ENCODE measurements around the gene EPGN.

EPGN gene

GRCh38 chr4:74325886-74326285 lies 17.6 kb downstream of the EPGN start:
- DNase-seq (ENCODE audit: low spot score) = no peak
- in situ Hi-C loops (cut with MboI; ENCODE audit: low sequenced_read_pairs, unreplicated experiment) = no loop called here
- no peak for TF ChIP-seq CTCF (IDR thresholded peaks at IDR 0.05; ENCODE audit: borderline replicate concordance, control extremely low read depth, extremely low read depth, insufficient read depth, missing control alignments)

GRCh38 chr4:74327762-74328161 lies 19.5 kb downstream of the EPGN start:
- in situ Hi-C loops (cut with MboI; ENCODE audit: low sequenced_read_pairs, unreplicated experiment) = no loop called here
- no peak for TF ChIP-seq CTCF (IDR thresholded peaks at IDR 0.05; ENCODE audit: borderline replicate concordance, control extremely low read depth, extremely low read depth, insufficient read depth, missing control alignments)
- no peak for DNase-seq (ENCODE audit: low spot score)

- DNase-seq (ENCODE audit: low spot score) = no peak
- TF ChIP-seq CTCF (IDR thresholded peaks at IDR 0.05; ENCODE audit: borderline replicate concordance, control extremely low read depth, extremely low read depth, insufficient read depth, missing control alignments) = no peak
- in situ Hi-C loops (cut with MboI; ENCODE audit: low sequenced_read_pairs, unreplicated experiment) = no loop called here
Observed at GRCh38 chr4:74328501-74328900, 20.2 kb downstream of the EPGN start.

GRCh38 chr4:74329307-74329706 lies 21.0 kb downstream of the EPGN start:
- TF ChIP-seq CTCF (IDR thresholded peaks at IDR 0.05; ENCODE audit: borderline replicate concordance, control extremely low read depth, extremely low read depth, insufficient read depth, missing control alignments) = no peak
- DNase-seq (ENCODE audit: low spot score) = no peak
- in situ Hi-C loops (cut with MboI; ENCODE audit: low sequenced_read_pairs, unreplicated experiment) = no loop called here

GRCh38 chr4:74330295-74330750 lies 22.1 kb downstream of the EPGN start:
- in situ Hi-C loops (cut with MboI; ENCODE audit: low sequenced_read_pairs, unreplicated experiment) = no loop called here
- no peak for TF ChIP-seq CTCF (IDR thresholded peaks at IDR 0.05; ENCODE audit: borderline replicate concordance, control extremely low read depth, extremely low read depth, insufficient read depth, missing control alignments)
- no peak for DNase-seq (ENCODE audit: low spot score)

GRCh38 chr4:74331252-74331651 lies 23.0 kb downstream of the EPGN start:
- TF ChIP-seq CTCF (IDR thresholded peaks at IDR 0.05; ENCODE audit: borderline replicate concordance, control extremely low read depth, extremely low read depth, insufficient read depth, missing control alignments) = no peak
- in situ Hi-C loops (cut with MboI; ENCODE audit: low sequenced_read_pairs, unreplicated experiment) = no loop called here
- DNase-seq (ENCODE audit: low spot score) = no peak

- DNase-seq (ENCODE audit: low spot score) = no peak
Observed at GRCh38 chr4:74331944-74332343, 23.7 kb downstream of the EPGN start.

More at GRCh38 chr4:74331944-74332343, 23.7 kb downstream of the EPGN start:
- TF ChIP-seq CTCF (IDR thresholded peaks at IDR 0.05; ENCODE audit: borderline replicate concordance, control extremely low read depth, extremely low read depth, insufficient read depth, missing control alignments) = no peak
- in situ Hi-C loops (cut with MboI; ENCODE audit: low sequenced_read_pairs, unreplicated experiment) = no loop called here

All from GM13976 (cell line).